Brain microvascular endothelial cell (primary cell): ENCODE results near the gene OTOR.

Experiments
- DNase-seq: peaks from one replicate; pipeline ENCODE4 v3.0.0-alpha.2; 2020
- H3K27ac ChIP-seq: fragments of 250-450 bp; sonication (Bioruptor Pico); 2 replicates; pipeline ENCODE4 v1.5.1; 2020; ENCODE audit warnings: mild to moderate bottlenecking, moderate library complexity
- H3K27me3 ChIP-seq: fragments of 250-450 bp; sonication (Bioruptor Pico); replicated peaks from 2 replicates; pipeline ENCODE4 v1.5.1; 2020; ENCODE audit warnings: mild to moderate bottlenecking
- H3K36me3 ChIP-seq: fragments of 250-450 bp; sonication (Bioruptor Pico); replicated peaks from 2 replicates; pipeline ENCODE4 v1.5.1; 2020; ENCODE audit warnings: mild to moderate bottlenecking
- H3K4me3 ChIP-seq: 2 replicates; pipeline ENCODE4 v1.5.1; 2011; ENCODE audit warnings: low read depth, mild to moderate bottlenecking, control low read depth, low read length, moderate library complexity
- in situ Hi-C: cut with HindIII; loops from 2 replicates; pipeline ENCODE4 v1.10.0; 2017; ENCODE audit warnings: low sequenced_read_pairs, low pct_ligation_motif_present
- TF ChIP-seq, protein P1 (sequence below): IDR thresholded peaks from 2 replicates; pipeline ENCODE4 v1.5.1; 2011; ENCODE audit warnings: low read depth, mild to moderate bottlenecking, moderate library complexity, low read length, control low read depth, inconsistent platforms; ENCODE audit errors: missing control alignments

Gene OTOR

DNA sequence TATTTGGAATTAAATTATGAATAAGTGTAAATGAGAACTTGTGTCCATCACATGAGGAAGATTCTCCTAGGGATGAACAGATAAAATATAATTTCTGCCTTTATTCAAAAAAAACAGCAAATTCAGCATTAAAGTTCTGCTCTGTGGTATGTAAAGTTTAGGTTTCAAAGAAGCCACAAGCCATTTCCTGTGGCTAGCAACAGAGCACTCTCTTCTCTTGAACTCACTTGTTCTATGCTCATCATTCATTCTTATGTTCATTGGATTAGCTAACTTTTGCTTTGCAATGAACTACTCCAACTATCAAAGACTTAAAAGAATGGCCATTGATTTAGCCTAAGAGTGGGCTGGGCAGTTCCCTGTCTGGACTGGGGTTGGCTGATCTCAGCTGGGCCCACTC lies 39.1 kb upstream of the OTOR start:
- TF ChIP-seq, protein P1, sequence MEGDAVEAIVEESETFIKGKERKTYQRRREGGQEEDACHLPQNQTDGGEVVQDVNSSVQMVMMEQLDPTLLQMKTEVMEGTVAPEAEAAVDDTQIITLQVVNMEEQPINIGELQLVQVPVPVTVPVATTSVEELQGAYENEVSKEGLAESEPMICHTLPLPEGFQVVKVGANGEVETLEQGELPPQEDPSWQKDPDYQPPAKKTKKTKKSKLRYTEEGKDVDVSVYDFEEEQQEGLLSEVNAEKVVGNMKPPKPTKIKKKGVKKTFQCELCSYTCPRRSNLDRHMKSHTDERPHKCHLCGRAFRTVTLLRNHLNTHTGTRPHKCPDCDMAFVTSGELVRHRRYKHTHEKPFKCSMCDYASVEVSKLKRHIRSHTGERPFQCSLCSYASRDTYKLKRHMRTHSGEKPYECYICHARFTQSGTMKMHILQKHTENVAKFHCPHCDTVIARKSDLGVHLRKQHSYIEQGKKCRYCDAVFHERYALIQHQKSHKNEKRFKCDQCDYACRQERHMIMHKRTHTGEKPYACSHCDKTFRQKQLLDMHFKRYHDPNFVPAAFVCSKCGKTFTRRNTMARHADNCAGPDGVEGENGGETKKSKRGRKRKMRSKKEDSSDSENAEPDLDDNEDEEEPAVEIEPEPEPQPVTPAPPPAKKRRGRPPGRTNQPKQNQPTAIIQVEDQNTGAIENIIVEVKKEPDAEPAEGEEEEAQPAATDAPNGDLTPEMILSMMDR = no peak
- H3K36me3 ChIP-seq = no peaks in the 10 kb centered on the region
- DNase-seq = no peak
- no peaks in the 10 kb centered on the region for H3K27me3 ChIP-seq
- in situ Hi-C loops = no loop called here
- H3K4me3 ChIP-seq = no peak overlapping the region
- no peak overlapping the region for H3K27ac ChIP-seq

DNA sequence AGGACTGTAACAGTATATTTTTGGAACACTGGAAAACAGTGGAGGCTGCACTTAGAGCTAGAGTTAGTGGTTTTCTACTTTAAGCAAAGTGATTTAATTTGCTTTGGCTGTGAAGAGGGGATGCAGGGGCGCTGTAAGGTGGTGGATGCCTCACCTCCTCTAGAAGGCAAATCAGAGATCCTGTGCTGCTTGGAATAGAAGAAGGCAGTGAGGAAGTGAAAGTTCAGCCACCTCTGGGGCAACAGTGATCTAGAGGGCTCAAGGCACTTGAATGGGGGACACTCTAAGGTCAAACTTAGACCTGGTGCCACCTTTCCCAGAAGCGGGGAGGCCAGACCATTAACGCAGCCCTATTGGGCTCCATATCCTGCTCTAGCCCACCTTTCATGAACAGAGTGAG lies 37.4 kb upstream of the OTOR start:
- Histone ChIP-seq H3K27me3 (no peaks in the 10 kb centered on the region), H3K27ac (no peak overlapping the region), H3K4me3 (no peak overlapping the region), H3K36me3 (no peaks in the 10 kb centered on the region)
- DNase-seq = no peak
- TF ChIP-seq, protein P1 = no peak
- in situ Hi-C loops = no loop called here

DNA sequence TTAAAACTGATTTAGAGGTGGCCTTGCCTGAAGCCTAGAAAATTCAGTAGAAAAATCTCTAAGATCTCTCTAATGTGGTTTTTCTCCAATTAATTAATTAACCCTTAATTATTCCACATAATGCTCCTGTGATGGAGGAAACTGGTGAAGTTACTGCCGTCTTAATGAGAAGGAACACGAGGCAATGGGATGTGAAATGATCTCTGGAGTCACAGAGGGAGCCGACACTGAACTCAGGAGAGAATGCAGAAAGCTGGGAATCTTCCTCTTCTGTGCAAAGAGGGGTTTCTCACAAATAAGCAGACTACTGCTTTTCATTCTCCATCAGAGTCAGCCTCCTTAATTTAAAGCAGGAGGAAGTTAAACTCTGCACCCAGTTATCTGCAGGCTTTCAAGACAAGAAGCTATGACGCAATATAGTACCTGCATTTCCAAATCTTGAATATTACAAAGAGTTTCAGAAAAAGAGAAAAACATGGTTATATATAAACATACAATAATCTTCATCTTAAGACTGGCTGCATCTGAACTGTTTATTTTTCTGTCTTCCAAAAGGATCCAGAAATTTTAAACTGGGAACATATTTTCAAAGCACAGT lies 36.4 kb upstream of the OTOR start:
- Histone ChIP-seq H3K4me3 (no peak overlapping the region), H3K27ac (no peak overlapping the region), H3K27me3 (no peaks in the 10 kb centered on the region), H3K36me3 (no peaks in the 10 kb centered on the region)
- no peak for DNase-seq
- TF ChIP-seq, protein P1 = no peak
- in situ Hi-C loops = no loop called here

DNA sequence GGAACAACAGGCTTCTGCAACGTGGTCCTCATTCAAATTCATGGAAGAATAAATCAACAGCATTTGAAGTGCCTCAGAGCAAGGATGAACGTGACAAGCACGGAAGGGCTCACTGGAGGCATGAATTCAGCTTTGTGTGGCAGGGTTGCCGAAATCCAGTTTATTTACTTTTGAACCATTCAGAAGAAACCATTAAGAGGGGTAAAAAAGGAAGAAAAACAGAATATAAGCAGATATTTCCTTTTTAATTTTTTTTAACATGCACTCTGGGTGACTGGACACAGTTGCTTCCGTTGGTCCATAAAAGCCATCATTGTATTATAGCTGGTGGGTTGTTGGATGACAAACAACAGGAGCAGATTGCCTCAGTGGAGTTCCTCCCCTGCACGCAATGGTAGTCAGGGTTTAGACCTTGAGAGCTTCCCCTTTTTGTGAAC lies 35.6 kb upstream of the OTOR start:
- TF ChIP-seq, protein P1 = no peak
- H3K36me3 ChIP-seq = no peaks in the 10 kb centered on the region
- no peak for DNase-seq
- no peak overlapping the region for H3K27ac ChIP-seq
- H3K4me3 ChIP-seq = no peak overlapping the region
- H3K27me3 ChIP-seq = no peaks in the 10 kb centered on the region
- in situ Hi-C loops = no loop called here

GRCh38 chr20:16713066-16713465 lies 35.1 kb upstream of the OTOR start:
- TF ChIP-seq, protein P1 = no peak
- Histone ChIP-seq H3K27me3 (no peaks in the 10 kb centered on the region), H3K36me3 (no peaks in the 10 kb centered on the region), H3K4me3 (no peak overlapping the region), H3K27ac (no peak overlapping the region)
- in situ Hi-C loops = no loop called here
- DNase-seq = no peak

DNA sequence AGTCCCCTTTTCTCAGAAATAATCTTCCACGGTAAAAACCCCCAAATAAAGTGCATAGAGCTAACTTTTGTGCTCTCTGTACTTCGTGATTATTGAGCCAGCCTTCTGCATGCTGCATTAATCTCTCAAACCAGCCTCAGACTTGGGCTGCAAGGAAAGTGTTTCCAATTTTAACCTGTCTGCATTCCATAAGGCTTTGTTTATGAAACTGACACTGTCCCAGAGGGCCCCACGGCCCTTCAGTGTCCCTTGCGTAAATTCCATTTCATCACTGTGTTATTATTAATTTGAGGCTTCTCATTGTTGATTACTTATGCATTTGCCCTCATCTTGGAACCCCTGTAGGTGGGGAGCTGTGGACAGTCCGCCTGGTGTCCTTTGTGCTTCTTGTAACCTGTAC lies 33.9 kb upstream of the OTOR start:
- in situ Hi-C loops = no loop called here
- no peak overlapping the region for H3K4me3 ChIP-seq

More for the DNA sequence above, 33.9 kb upstream of the OTOR start:
- TF ChIP-seq, protein P1 = no peak
- Histone ChIP-seq H3K27ac (no peak overlapping the region), H3K27me3 (no peaks in the 10 kb centered on the region), H3K36me3 (no peaks in the 10 kb centered on the region)
- no peak for DNase-seq
